SK-MEL-5 (cell line): ENCODE results near the gene DNAH14. TPM values are rescaled to one million over a fixed set of nuclear protein-coding genes. Genes with fewer than 3 reads are reported as not detected.
"Not testable (repeated sequence)": the region's sequence is repeated elsewhere in the genome, so short reads cannot be mapped to it uniquely, and the experiment has no call there.

Source experiments
- DNase-seq: peaks from one replicate; pipeline ENCODE4 v3.0.0-alpha.2; 2016; ENCODE audit warnings: low read depth, low spot score
- in situ Hi-C: cut with HindIII; loops from 2 replicates; pipeline ENCODE4 v1.10.0; 2016; ENCODE audit warnings: low sequenced_read_pairs, high pct_unique_total_duplicates, low pct_unique_long_range_greater_than_20kb
- total RNA-seq: library from RNA; depleted of rRNA; stranded (reverse); fragments of >200 nt; shearing (Covaris generic); gene quantifications from 2 replicates; pipeline ENCODE4 v1.2.3, GENCODE V29; 2014

DNAH14 gene
- total RNA-seq, 1 experiment from 2014 or later, result 85.4 TPM

- no peak for DNase-seq
- in situ Hi-C loops, result no loop called here
Observed at GRCh38 chr1:225380691-225381090, 451.2 kb downstream of the DNAH14 start.

- DNase-seq, in situ Hi-C loops: not testable (repeated sequence)
Observed at GRCh38 chr1:225386860-225387259, 457.4 kb downstream of the DNAH14 start.

- no peak for DNase-seq
- in situ Hi-C loops, result no loop called here
Observed at GRCh38 chr1:225388372-225388771, 458.9 kb downstream of the DNAH14 start.

- DNase-seq, result no peak
- in situ Hi-C loops, result no loop called here
Observed at GRCh38 chr1:225389843-225390242, 460.4 kb downstream of the DNAH14 start.

- DNase-seq, result no peak
- in situ Hi-C loops, result no loop called here
Observed at GRCh38 chr1:225396357-225396756, 466.9 kb downstream of the DNAH14 start.

GRCh38 chr1:225400968-225401367 is 471.5 kb downstream of the DNAH14 start:
- in situ Hi-C loops, result no loop called here
- no peak for DNase-seq

- in situ Hi-C loops, result no loop called here
- no peak for DNase-seq
Observed at GRCh38 chr1:225406976-225407725, 477.7 kb downstream of the DNAH14 start.

- in situ Hi-C loops, result no loop called here
- no peak for DNase-seq
Observed at GRCh38 chr1:225407755-225408154, 478.3 kb downstream of the DNAH14 start.

GRCh38 chr1:225408249-225408648 is 478.8 kb downstream of the DNAH14 start:
- in situ Hi-C loops, result no loop called here
- DNase-seq, result no peak

- no peak for DNase-seq
Observed at GRCh38 chr1:225409051-225409450, 479.6 kb downstream of the DNAH14 start.

GRCh38 chr1:225410036-225410435 is 480.6 kb downstream of the DNAH14 start:
- in situ Hi-C loops, result no loop called here

More at GRCh38 chr1:225409051-225409450, 479.6 kb downstream of the DNAH14 start:
- in situ Hi-C loops, result no loop called here

GRCh38 chr1:225412321-225412720 is 482.8 kb downstream of the DNAH14 start:
- in situ Hi-C loops, result no loop called here
- no peak for DNase-seq

More at GRCh38 chr1:225410036-225410435, 480.6 kb downstream of the DNAH14 start:
- no peak for DNase-seq

GRCh38 chr1:225412803-225413351 is 483.4 kb downstream of the DNAH14 start:
- DNase-seq, result no peak
- in situ Hi-C loops, result no loop called here

GRCh38 chr1:225413708-225414375 is 484.4 kb downstream of the DNAH14 start:
- in situ Hi-C loops, result no loop called here
- no peak for DNase-seq

GRCh38 chr1:225415307-225415706 is 485.8 kb downstream of the DNAH14 start:
- no peak for DNase-seq
- in situ Hi-C loops, result no loop called here

GRCh38 chr1:225415967-225416745 is 486.7 kb downstream of the DNAH14 start:
- in situ Hi-C loops, result no loop called here
- no peak for DNase-seq

- no peak for DNase-seq
- in situ Hi-C loops, result no loop called here
Observed at GRCh38 chr1:225418059-225418458, 488.6 kb downstream of the DNAH14 start.

GRCh38 chr1:225418598-225418997 is 489.1 kb downstream of the DNAH14 start:
- in situ Hi-C loops, result no loop called here
- DNase-seq, result no peak
